GM13977 (cell line): Measurements from ENCODE around the gene SLC45A3.
A peak's percentile ranks its signal among the peaks of the same experiment; 100 is the strongest.

ENCODE experiments used
- DNase-seq: peaks from one replicate; pipeline ENCODE4 v3.0.0; 2012; ENCODE audit warnings: low spot score
- in situ Hi-C: fragments of 300-500 bp; cut with MboI; formaldehyde crosslinking; loops from one replicate; pipeline ENCODE4 v1.12.0; 2022; ENCODE audit warnings: low sequenced_read_pairs, low pct_unique_long_range_greater_than_20kb, mixed read lengths, inconsistent platforms; ENCODE audit not compliant: unreplicated experiment
- TF ChIP-seq, protein P1 (sequence below): IDR thresholded peaks from 2 replicates; pipeline ENCODE4 v1.5.1; 2012; ENCODE audit warnings: mild to moderate bottlenecking, control low read depth; ENCODE audit not compliant: insufficient read depth; ENCODE audit errors: extremely low read depth, missing control alignments

SLC45A3 gene

DNA sequence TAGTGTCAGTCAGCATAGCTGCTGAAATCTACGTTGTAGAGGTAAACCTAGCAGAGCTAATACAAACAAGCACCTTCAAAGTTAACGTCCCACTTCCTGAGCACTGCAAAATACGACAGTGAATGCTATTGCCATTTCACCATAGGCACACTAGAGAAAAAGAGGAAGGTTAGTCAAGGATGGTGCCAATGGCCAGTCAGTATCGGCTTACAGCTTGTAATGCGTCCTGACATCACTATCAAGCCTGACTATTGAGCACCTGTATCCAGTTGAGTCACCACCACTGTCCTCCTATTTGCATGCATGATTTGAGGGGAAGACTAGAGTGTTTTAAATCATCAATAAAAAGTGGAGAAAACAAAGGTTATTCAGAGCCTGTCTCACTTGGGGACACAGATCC is 35.3 kb upstream of the SLC45A3 start:
- TF ChIP-seq, protein P1, sequence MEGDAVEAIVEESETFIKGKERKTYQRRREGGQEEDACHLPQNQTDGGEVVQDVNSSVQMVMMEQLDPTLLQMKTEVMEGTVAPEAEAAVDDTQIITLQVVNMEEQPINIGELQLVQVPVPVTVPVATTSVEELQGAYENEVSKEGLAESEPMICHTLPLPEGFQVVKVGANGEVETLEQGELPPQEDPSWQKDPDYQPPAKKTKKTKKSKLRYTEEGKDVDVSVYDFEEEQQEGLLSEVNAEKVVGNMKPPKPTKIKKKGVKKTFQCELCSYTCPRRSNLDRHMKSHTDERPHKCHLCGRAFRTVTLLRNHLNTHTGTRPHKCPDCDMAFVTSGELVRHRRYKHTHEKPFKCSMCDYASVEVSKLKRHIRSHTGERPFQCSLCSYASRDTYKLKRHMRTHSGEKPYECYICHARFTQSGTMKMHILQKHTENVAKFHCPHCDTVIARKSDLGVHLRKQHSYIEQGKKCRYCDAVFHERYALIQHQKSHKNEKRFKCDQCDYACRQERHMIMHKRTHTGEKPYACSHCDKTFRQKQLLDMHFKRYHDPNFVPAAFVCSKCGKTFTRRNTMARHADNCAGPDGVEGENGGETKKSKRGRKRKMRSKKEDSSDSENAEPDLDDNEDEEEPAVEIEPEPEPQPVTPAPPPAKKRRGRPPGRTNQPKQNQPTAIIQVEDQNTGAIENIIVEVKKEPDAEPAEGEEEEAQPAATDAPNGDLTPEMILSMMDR = no peak
- in situ Hi-C loops = no loop called here

DNA sequence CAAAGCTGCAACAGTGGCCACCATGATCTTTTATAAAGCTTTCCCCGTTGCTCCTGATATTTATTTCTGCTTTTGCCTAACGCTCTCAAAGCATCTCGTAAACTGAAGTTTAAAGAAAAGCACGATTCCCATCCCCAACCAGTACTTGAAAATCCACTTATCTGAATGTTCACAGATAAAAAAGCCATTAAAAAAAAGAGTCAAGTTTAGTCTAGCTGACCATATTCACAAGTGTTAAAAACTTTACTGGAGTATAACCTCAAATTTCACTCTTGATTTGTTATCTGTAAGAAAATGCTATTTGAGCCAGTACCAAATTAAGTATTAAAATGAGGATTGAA is 34.6 kb upstream of the SLC45A3 start:
- TF ChIP-seq, protein P1 = no peak
- in situ Hi-C loops = no loop called here
- no peak for DNase-seq

More for the DNA sequence above, 35.3 kb upstream of the SLC45A3 start:
- no peak for DNase-seq

DNA sequence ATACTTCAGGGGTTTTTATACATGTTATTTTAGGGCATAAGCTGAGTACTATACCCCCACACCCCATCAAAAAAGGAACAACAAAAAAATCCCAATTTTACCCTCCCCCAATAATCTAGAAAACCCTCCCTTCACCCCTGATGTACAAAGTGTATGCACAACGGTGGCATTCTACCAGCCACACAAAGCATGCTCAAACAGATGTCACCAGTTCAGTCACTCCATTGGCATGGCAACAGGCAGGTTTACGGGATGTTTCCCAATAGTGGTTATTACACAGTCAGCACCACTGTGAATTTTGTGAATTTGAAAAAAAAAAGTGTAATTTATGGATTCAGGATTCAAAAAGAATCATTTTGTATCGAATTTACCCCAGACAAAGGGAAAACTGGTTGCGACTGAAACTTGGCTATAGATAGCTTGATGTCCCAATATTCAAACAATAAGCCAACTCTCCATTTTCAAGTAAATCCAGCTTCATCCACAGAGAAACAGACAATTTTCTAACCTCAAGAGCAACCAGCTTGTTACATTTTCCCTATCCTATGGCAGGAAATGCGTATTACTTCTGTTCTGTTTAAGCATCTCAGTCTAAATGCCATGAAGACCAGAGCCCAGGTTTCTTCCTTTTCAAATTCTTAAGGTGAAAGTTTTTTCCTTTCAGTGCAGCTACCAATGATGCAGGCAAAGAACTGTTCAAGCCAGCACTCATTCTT is 34.0 kb upstream of the SLC45A3 start:
- TF ChIP-seq, protein P1 = no peak
- in situ Hi-C loops = no loop called here
- DNase-seq = no peak

DNA sequence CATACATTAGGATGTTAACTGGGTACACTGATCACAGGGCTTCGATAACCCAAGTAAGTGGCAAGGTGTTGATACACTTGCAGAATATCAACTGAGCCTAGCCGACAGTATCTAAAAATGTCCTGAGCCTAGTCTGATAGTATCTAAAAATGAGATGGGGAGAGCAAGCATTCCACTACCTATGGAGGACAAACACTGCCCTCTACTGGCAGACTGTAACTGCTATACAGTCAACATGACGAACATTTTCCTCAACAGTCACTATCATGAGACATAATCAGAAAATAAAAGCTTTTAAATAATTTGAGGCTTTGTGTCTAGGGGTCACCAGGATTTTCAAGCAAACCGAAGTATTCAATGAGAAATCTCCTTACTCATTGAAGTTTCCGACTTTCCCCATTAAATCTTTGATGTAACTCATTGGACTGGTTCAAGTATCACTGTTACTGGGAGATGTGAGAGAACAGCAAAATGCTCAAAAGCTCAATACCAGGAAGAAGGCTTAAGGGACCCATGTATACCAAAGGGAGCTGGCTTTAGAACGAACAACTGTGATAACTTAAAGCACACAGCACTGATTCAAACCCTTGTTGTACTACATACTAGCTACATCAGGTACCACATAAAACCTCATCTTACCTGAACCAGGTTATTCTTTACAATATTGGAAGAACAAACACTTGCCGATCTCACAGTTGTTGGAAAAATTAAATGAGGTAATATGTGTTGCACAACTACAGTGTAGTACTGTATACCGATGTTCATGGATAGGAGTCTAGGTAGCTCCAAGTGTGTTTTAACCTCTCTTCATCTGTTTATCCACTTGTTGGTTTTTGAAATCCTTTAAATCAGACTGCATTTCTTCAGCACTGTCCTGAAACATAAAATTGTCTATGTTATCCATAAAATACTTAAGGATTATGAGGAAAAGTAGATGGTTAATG is 31.1 kb upstream of the SLC45A3 start:
- in situ Hi-C loops = no loop called here
- DNase-seq = peak; percentile 67
- TF ChIP-seq, protein P1 = peak; percentile 81

DNA sequence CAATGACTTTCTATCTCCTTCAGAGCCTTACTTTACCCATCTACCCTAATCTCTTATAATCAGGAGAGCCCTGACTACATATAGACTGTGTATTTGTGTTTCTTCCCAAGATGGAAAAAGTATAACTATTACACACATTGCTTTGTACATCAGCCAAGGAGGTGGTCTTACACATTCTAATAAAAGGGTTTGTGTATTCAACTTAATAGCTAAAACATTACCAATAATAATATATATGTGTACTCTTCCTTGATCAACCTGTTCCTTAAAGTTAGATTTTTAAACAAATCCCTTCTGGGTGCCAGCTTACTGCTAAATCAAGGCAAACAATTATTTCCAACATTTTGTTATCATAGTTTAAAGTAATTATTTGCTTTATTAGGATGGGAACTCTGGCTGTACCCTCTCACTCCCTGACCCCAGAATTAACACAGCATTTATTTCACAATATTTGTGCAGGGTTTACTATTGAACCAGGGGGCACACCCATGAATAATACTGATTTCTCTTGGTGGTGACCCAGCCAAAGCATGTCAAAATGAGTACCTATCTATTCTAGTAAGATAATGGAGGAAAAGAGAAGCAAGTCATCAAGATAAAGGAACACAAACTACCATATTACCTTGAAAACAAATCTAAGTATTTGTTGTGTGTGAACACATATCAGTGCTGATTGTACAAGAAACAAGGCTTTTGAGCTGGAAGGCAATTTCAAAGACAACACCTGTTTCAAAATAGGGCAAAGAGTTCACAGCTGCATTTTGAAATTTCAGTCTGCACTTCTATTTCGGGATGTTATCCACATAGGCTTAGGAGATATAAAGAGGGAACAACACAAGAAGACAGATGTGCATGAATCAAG is 30.1 kb upstream of the SLC45A3 start:
- in situ Hi-C loops = no loop called here
- TF ChIP-seq, protein P1 = no peak
- no peak for DNase-seq

DNA sequence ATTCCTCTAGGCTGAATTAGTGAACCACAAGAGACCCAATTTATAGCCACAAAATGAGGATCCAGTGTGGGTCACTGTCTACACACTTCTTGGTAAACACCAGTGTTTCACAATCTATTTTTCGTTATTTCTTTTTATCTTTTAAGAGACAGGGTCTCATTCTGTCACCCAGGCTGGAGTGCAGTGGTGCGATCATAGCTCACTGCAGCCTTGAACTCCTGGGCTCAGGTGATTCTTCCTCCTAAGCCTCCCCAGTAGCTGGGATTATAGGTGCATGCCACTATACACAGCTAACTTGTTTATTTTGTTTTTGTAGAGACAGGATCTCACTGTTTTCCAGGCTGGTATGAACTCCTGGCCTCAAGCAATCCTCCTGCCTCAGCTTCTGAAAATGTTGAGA is 29.3 kb upstream of the SLC45A3 start:
- in situ Hi-C loops = loop anchor here (5.0 kb wide), 1 partner anchor 42 kb away; no protein-coding TSS in a partner anchor
- TF ChIP-seq, protein P1 = no peak
- DNase-seq = no peak
